Choroid plexus epithelial cell (primary cell): Measurements from ENCODE around the gene RPP21.

Source experiments
- DNase-seq: peaks from one replicate; pipeline ENCODE4 v3.0.0-alpha.2; 2010; ENCODE audit warnings: low read depth
- H3K4me3 ChIP-seq: 2 replicates; pipeline ENCODE4 v1.5.1; 2011; ENCODE audit warnings: low read depth, mild to moderate bottlenecking, control low read depth, low read length, moderate library complexity
- CTCF ChIP-seq: conservative IDR thresholded peaks from 2 replicates; pipeline ENCODE4 v1.5.1; 2011; ENCODE audit warnings: low read depth, mild to moderate bottlenecking, control low read depth, inconsistent platforms, low read length, moderate library complexity

The RPP21 gene

GRCh38 chr6:30344868-30345671, at the start of gene RPP21:
Gene RPP21, plus strand, starts transcription at chr6:30345156. Its CDS starts 16 bp downstream, at chr6:30345172.
- no peak for TF ChIP-seq CTCF
- peak; percentile 76 for DNase-seq
- peak within 1 kb of the TSS; percentile 95 for H3K4me3 ChIP-seq

GRCh38 chr6:30295837-30296236, 49.1 kb upstream of the RPP21 start:
- no peak for DNase-seq
- H3K4me3 ChIP-seq, result no peak overlapping the region
- TF ChIP-seq CTCF, result no peak

- no peak overlapping the region for H3K4me3 ChIP-seq
- DNase-seq, result no peak
- TF ChIP-seq CTCF, result no peak
Measured at GRCh38 chr6:30304002-30304401, 41.0 kb upstream of the RPP21 start.

- TF ChIP-seq CTCF, result no peak
- no peak overlapping the region for H3K4me3 ChIP-seq
- no peak for DNase-seq
Measured at GRCh38 chr6:30311101-30311500, 33.9 kb upstream of the RPP21 start.

- peak; percentile 60 for DNase-seq
- no peak for TF ChIP-seq CTCF
- H3K4me3 ChIP-seq, result no peak overlapping the region
Measured at GRCh38 chr6:30311671-30312070, 33.3 kb upstream of the RPP21 start.

- no peak for DNase-seq
- no peak overlapping the region for H3K4me3 ChIP-seq
- TF ChIP-seq CTCF, result no peak
Measured at GRCh38 chr6:30312266-30312665, 32.7 kb upstream of the RPP21 start.
